ENCODE results near the gene FAM168B.

GRCh38 chr2:131035826-131036231, 57.4 kb downstream of the FAM168B start:
- TF ChIP-seq SIN3A (IDR thresholded peaks at IDR 0.05; ENCODE audit: low read depth, low read length) (no peak), POLR2AphosphoS2 (IDR thresholded peaks at IDR 0.05; ENCODE audit: low read depth, low read length) (no peak), CTCF (IDR thresholded peaks at IDR 0.05 in 2 of 3, conservative IDR thresholded peaks at IDR 0.05 in 1 of 3; ENCODE audit: control insufficient read depth in 2 of 3, extremely low read depth in 1 of 3, insufficient read depth in 1 of 3, low read depth in 3 of 3, low read length in 3 of 3) (no peak), KDM1A (IDR thresholded peaks at IDR 0.05; ENCODE audit: borderline replicate concordance) (no peak), E2F4 (IDR thresholded peaks at IDR 0.05; ENCODE audit: low read depth, low read length) (no peak), ZNF687 (IDR thresholded peaks at IDR 0.05) (no peak)
